ENCODE data around the gene STXBP5.
"Not testable (repeated sequence)": the region's sequence is repeated elsewhere in the genome, so short reads cannot be mapped to it uniquely, and the experiment has no call there.

- TF ChIP-seq CTCF (IDR thresholded peaks at IDR 0.05 in 2 of 3, conservative IDR thresholded peaks at IDR 0.05 in 1 of 3; ENCODE audit: insufficient read depth in 2 of 3, low read depth in 1 of 3, low read length in 3 of 3); NCOA1 (IDR thresholded peaks at IDR 0.05; ENCODE audit: low read depth); YBX1 (IDR thresholded peaks at IDR 0.05); NCOR1 (IDR thresholded peaks at IDR 0.05); POLR2H (tag; IDR thresholded peaks at IDR 0.05; ENCODE audit: low read depth); ZNF12 (CRISPR knock-in tag; IDR thresholded peaks at IDR 0.05); REST (IDR thresholded peaks at IDR 0.05; ENCODE audit: borderline replicate concordance); REST (CRISPR knock-in tag; IDR thresholded peaks at IDR 0.05; ENCODE audit: low read depth); SP1 (CRISPR knock-in tag; IDR thresholded peaks at IDR 0.05): not testable (repeated sequence)
- TF ChIP-seq, protein P1, sequence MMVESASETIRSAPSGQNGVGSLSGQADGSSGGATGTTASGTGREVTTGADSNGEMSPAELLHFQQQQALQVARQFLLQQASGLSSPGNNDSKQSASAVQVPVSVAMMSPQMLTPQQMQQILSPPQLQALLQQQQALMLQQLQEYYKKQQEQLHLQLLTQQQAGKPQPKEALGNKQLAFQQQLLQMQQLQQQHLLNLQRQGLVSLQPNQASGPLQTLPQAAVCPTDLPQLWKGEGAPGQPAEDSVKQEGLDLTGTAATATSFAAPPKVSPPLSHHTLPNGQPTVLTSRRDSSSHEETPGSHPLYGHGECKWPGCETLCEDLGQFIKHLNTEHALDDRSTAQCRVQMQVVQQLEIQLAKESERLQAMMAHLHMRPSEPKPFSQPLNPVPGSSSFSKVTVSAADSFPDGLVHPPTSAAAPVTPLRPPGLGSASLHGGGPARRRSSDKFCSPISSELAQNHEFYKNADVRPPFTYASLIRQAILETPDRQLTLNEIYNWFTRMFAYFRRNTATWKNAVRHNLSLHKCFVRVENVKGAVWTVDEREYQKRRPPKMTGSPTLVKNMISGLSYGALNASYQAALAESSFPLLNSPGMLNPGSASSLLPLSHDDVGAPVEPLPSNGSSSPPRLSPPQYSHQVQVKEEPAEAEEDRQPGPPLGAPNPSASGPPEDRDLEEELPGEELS (CRISPR knock-in tag; IDR thresholded peaks at IDR 0.05; ENCODE audit: borderline replicate concordance), result not testable (repeated sequence)
- TF ChIP-seq, protein P2, sequence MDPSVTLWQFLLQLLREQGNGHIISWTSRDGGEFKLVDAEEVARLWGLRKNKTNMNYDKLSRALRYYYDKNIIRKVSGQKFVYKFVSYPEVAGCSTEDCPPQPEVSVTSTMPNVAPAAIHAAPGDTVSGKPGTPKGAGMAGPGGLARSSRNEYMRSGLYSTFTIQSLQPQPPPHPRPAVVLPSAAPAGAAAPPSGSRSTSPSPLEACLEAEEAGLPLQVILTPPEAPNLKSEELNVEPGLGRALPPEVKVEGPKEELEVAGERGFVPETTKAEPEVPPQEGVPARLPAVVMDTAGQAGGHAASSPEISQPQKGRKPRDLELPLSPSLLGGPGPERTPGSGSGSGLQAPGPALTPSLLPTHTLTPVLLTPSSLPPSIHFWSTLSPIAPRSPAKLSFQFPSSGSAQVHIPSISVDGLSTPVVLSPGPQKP (CRISPR knock-in tag; IDR thresholded peaks at IDR 0.05), result not testable (repeated sequence)
These were observed 50.8 kb downstream of the STXBP5 start for GRCh38 chr6:147254929-147255473.

All from K562 (cell line).